ENCODE measurements around the gene DNAH11.

DNA sequence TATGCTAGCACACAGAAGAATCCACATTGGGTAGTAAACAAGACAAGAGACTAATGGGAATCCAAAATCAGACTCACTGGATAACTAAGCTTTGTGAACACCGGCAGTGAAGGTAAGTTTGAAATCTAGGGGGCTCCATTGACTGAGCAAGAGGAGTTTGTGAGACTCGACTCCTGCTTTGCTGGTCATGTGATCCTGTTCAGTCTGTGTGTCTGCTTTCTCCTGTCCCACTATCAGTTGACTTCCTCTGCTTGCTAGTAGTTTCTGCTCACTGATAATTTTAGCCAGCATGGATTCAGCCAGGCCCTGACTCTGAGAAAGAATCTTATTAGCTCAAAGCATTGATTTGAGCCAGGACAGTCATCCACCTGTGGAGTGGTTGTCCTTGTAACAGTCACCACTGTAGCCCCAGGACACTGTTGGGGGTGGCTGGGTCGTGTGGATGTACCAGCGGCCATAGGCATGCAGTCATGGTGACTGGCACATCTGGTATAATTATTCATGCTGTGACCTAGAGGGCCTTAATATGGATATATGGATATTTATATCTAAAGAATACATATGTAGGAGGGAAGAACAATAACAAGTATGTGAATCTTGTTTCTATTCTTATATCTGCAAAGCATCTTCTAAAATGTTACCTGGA is 44.4 kb downstream of the DNAH11 start:
- TF ChIP-seq TCF7L2 (IDR thresholded peaks at IDR 0.05; ENCODE audit: low read depth, low read length): no peak
- no peak for TF ChIP-seq POLR2AphosphoS5 (IDR thresholded peaks at IDR 0.05; ENCODE audit: low read depth, low read length)
- TF ChIP-seq, protein P1, sequence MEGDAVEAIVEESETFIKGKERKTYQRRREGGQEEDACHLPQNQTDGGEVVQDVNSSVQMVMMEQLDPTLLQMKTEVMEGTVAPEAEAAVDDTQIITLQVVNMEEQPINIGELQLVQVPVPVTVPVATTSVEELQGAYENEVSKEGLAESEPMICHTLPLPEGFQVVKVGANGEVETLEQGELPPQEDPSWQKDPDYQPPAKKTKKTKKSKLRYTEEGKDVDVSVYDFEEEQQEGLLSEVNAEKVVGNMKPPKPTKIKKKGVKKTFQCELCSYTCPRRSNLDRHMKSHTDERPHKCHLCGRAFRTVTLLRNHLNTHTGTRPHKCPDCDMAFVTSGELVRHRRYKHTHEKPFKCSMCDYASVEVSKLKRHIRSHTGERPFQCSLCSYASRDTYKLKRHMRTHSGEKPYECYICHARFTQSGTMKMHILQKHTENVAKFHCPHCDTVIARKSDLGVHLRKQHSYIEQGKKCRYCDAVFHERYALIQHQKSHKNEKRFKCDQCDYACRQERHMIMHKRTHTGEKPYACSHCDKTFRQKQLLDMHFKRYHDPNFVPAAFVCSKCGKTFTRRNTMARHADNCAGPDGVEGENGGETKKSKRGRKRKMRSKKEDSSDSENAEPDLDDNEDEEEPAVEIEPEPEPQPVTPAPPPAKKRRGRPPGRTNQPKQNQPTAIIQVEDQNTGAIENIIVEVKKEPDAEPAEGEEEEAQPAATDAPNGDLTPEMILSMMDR (IDR thresholded peaks at IDR 0.05): no peak
- TF ChIP-seq, protein P2, sequence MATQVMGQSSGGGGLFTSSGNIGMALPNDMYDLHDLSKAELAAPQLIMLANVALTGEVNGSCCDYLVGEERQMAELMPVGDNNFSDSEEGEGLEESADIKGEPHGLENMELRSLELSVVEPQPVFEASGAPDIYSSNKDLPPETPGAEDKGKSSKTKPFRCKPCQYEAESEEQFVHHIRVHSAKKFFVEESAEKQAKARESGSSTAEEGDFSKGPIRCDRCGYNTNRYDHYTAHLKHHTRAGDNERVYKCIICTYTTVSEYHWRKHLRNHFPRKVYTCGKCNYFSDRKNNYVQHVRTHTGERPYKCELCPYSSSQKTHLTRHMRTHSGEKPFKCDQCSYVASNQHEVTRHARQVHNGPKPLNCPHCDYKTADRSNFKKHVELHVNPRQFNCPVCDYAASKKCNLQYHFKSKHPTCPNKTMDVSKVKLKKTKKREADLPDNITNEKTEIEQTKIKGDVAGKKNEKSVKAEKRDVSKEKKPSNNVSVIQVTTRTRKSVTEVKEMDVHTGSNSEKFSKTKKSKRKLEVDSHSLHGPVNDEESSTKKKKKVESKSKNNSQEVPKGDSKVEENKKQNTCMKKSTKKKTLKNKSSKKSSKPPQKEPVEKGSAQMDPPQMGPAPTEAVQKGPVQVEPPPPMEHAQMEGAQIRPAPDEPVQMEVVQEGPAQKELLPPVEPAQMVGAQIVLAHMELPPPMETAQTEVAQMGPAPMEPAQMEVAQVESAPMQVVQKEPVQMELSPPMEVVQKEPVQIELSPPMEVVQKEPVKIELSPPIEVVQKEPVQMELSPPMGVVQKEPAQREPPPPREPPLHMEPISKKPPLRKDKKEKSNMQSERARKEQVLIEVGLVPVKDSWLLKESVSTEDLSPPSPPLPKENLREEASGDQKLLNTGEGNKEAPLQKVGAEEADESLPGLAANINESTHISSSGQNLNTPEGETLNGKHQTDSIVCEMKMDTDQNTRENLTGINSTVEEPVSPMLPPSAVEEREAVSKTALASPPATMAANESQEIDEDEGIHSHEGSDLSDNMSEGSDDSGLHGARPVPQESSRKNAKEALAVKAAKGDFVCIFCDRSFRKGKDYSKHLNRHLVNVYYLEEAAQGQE (IDR thresholded peaks at IDR 0.05; ENCODE audit: insufficient read depth in 1 of 2, low read depth in 2 of 2, low read length in 1 of 2): no peak

Measured in Panc1 (cell line).